Endometrial microvascular endothelial cells (primary cell): Measurements from ENCODE around the gene ARMC3. TPM values are rescaled to one million over a fixed set of nuclear protein-coding genes. Genes with fewer than 3 reads are reported as not detected.
"Not testable (repeated sequence)": the region's sequence is repeated elsewhere in the genome, so short reads cannot be mapped to it uniquely, and the experiment has no call there.

Experiments
- in situ Hi-C: cut with HindIII; loops from 2 replicates; pipeline ENCODE4 v1.10.0; 2017; ENCODE audit warnings: low sequenced_read_pairs, low pct_unique_long_range_greater_than_20kb; ENCODE audit errors: inconsistent ontology term
- total RNA-seq: library from RNA; depleted of rRNA; stranded (reverse); fragments of >200 nt; gene quantifications from one replicate; pipeline ENCODE4 v1.2.3, GENCODE V29; 2015; ENCODE audit errors: inconsistent ontology term

ARMC3 gene, protein sequence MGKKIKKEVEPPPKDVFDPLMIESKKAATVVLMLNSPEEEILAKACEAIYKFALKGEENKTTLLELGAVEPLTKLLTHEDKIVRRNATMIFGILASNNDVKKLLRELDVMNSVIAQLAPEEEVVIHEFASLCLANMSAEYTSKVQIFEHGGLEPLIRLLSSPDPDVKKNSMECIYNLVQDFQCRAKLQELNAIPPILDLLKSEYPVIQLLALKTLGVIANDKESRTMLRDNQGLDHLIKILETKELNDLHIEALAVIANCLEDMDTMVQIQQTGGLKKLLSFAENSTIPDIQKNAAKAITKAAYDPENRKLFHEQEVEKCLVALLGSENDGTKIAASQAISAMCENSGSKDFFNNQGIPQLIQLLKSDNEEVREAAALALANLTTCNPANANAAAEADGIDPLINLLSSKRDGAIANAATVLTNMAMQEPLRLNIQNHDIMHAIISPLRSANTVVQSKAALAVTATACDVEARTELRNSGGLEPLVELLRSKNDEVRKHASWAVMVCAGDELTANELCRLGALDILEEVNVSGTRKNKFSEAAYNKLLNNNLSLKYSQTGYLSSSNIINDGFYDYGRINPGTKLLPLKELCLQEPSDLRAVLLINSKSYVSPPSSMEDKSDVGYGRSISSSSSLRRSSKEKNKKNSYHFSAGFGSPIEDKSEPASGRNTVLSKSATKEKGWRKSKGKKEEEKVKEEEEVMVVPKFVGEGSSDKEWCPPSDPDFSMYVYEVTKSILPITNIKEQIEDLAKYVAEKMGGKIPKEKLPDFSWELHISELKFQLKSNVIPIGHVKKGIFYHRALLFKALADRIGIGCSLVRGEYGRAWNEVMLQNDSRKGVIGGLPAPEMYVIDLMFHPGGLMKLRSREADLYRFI
- not detected for total RNA-seq

DNA sequence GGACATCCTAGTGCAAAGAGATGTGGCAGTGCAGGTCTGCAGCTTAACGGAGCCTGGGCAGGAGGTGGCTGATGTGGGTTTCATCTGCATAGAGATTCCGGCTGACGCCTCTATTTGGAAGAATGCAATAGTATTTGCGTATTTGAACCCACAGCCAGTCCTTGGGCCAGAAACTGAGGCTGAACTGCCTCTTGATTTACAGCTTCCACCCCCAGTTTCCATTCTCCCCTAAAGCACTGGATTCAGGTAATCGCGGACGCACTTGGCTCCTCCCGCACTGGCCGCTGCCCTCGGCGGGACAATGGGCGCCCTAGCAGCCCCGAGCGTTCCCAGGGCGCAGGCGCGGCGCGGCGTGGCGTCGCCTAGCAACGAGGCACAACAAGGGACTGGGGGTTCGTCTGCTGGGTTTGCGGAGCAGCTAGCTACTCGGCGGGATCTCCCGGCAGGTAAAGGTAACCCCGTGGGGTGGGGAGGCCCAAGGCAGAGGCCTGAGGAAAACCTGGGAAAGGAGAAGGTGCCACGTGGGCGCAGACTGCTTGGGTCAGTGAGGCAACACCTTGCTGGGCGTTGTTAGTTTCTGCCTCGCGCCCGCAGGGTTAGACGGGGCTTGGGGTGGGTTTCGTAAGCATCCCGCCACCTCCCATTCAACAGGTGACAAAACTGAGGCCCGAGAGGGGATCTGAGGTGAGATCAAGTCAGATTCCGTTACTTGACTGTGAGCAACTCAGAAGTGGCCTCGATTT, at the start of gene ARMC3:
Gene ARMC3 (plus strand): TSS at position 393 of the 743 bp plus-strand sequence. CDS start 3,944 bp downstream, outside the sequence.
- in situ Hi-C loops, result no loop called here

DNA sequence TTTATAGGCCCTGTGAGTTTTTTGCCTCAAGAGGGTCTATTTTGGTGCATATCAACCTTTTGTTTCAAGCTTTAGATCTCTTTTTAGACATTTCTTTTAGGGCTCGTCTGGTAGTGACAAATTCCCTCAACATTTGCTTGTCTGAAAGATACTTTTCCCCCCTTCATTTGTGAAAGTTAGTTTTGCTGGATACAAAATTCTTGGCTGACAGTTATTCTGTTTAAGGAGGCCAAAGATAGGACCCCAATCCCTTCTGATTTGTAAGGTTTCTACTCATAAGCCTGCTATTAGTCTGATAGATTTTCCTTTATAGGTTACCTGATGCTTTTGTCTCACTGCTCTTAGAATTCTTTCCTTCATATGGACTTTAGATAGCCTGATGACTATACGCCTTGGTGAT, 36.1 kb upstream of the ARMC3 start:
- in situ Hi-C loops, result no loop called here

DNA sequence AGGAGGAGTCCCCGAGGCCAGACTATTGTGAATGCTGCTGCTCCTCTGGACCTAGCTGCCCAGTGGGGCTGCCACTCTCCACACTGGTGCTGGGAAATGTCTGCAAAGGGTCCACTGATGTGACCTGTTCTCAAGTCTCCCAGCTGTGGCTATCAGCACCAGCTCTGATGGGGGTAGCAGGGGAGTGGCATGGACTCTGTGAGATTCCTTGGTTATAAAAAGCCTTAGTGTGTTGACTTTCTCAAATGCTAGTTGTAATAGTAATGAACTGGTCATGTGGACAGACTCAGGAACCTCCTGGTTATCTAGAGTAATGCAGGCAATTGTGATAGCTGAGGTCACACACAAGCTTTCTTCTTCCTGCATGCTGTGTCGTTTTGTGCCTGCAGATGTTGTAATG, 34.1 kb upstream of the ARMC3 start:
- in situ Hi-C loops, result no loop called here

DNA sequence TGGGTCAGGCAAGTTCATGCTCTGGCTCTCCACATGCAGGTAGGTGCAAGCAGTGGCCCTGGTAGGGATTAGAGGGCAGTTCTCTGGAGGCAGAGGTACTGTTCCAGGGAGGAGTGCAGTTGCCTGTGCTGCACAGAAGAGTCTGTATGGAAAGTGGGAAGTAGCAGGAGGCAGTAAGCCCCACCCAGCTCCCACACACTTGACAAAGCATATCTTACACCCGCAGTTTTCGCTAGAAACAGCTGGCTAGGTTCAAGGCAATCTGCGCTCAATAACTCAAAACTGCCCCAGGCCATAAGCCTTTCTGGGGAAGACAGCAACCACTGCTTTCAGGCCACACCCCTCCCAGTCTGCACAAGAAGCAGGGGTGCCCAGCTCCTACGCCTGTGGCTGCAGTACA, 33.1 kb upstream of the ARMC3 start:
- in situ Hi-C loops, result no loop called here

DNA sequence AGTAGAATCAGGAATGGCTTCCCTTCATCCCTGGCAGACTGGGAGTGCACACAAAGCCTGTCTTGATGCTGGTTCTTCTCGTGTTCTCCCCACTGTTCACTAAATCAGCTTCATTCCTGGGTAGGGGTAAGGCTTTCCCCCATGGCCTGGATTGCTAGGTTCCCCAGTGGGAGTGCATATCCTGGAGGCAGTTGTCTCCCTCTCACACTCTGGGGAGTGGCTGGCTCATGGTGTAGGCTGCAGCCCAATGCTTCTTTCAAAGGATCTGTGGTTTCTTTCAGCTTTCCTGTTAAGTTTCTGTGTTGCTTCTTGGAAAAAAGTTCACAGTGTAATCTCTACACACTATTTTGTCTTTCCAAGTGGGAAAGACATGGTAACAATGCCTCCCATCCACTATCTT, 32.6 kb upstream of the ARMC3 start:
- in situ Hi-C loops, result no loop called here

DNA sequence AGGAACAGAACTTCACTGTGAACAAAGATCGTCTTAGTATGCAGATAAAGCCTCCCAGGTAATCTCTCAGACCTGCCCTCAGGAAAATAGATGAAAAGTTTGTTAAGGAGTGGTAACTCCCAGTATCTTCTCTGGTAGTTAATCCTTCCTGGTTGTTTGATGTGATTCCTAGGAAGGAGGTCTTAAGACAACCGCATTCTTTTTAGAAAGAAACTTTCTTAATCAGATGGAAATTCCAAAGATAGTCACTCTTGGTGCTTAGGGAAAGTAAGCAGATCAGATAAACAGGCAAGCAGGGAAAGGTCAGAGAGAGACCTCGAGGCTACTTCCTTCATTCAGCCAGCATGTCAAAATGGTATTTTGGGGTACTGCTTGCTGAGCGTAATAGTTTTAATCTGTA, 30.5 kb upstream of the ARMC3 start:
- in situ Hi-C loops, result no loop called here

DNA sequence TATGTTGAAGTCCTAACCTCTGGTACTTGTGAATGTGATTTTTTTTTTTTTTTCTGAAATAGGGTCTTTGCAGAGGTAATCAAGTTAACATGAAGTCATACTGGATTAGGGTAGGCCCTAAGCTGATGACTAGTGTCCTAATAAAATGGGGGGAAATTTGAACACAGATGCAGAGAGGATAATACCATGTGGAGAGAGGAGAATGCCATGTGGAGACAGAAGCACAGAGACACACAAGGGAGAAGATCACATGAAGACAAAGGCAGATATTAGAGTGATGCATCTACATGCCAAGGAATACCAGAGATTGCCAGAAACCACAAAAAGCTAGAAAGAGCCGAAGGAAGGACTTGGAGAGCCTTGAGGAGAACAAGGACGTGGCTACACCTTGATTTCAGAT, 28.5 kb upstream of the ARMC3 start:
- in situ Hi-C loops, result no loop called here

DNA sequence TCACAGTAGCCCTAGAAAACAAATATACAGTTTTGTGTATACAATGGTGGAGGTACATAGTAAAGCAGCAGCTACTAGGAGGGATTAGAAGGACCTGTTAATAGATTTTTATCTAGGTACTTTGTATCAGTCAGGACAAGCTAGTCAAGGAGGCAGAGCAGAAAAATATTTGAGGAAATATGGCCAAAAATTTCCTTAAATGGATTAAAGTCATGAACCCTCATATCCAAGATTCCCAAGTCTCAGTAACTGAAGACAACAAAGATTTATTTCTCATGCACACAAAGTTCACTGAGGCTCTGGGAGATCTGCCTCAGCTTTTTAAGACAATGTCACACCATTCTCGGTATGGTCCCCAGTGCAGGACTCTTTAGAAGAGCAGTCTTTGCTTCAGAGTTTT, 28.1 kb upstream of the ARMC3 start:
- in situ Hi-C loops, result no loop called here

DNA sequence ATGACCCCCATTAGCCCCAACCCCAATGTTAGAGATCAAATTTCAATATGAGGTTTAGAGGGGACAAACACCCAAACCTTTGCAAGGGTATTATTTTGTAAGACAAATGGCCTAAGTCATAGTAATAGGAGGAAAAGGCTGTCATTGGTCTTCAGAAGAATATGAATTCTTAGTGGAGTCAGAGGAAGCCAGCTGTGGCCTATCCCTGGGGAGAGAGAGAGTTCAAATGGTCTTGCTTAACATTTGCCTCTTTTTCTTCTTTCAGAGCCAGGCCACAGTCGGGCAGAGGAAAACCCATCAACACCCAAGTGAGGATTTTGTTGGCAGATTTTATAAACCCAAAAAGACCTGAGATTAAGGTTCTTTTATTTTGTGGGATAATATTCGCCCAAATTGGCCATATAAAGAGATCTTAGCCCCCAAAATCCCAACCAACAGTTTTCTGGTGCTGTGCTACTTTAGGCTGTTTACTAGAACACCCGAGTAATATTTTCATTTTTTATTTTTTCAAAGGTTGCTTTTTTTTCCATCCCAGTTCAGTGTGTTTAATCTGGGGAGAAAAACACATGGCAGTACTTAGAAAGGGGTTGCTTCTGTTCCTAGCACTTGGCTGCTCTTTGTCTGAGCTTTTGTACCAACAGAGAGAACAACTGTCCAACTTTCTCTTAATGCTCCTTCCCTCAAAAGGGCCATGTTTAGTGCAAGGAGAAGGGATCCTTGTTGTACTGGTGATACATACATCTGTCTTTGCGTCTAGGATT, 26.8 kb upstream of the ARMC3 start:
- in situ Hi-C loops, result no loop called here

DNA sequence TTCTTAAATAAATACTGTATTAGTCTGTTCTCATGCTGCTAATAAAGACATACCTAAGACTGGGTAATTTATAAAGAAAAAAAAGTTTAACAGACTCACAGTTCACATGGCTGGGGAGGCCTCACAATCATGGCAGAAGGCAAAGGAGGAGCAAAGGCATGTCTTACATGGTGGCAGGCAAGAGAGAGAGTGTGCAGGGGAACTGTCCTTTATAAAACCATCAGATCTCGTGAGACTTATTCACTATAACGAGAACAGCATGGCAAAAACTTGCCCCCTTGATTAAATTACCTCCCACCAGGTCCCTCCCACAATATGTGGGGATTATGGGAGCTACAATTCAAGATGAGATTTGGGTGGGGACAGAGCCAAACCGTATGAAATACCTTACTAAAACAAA, 25.7 kb upstream of the ARMC3 start:
- in situ Hi-C loops, result not testable (repeated sequence)

DNA sequence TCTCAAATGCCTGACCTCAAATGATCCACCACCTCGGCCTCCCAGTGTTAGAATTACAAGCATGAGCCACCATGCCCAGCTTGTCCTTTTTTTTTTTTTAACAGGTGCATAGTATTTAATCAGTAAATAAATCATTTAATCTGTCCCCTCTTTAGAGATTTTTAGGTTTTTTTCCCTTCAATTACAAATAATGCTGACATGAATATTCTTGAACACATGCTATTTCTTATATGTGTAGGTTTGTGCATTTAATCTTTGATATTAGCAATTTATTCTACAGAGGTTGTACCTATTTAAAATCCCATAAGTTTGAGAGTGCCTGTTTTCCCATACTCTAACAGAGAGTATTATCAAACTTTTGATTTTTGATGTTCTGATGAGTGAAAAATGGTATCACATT, 24.2 kb upstream of the ARMC3 start:
- in situ Hi-C loops, result no loop called here

DNA sequence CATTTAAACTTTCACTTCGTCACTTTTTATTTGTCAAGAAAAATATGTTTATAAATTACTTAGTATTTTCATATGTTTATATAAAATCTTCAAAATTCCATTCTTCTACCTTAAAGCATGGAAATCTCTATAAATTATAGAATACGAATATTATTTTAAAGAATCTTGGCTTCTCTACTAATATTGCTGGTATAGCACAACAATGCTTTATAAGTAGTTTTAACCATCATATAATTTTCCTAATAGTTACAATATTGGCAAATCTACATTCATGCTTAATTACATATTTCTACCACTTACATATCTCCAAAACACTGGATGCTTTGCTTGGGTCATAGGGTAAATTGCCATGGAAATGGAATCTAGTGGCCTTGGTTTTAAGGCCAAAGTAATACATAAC, 21.1 kb upstream of the ARMC3 start:
- in situ Hi-C loops, result no loop called here

DNA sequence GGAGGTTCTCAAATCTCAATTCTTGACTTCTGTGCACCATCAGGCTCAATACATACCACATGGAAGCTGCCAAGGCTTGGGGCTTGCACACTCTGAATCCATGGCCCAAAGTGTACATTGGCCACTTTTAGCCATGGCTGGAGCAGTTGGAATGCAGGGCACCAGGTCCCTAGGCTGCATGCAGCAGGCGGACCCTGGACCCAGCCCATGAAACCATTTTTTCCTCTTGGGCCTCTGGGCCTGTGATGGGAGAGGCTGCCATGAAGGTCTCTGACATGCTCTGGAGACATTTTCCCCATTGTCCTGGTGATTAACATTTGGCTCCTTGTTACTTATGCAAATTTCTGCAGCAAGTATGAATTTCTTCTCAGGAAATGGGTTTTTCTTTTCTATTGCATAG, 19.0 kb upstream of the ARMC3 start:
- in situ Hi-C loops, result no loop called here

DNA sequence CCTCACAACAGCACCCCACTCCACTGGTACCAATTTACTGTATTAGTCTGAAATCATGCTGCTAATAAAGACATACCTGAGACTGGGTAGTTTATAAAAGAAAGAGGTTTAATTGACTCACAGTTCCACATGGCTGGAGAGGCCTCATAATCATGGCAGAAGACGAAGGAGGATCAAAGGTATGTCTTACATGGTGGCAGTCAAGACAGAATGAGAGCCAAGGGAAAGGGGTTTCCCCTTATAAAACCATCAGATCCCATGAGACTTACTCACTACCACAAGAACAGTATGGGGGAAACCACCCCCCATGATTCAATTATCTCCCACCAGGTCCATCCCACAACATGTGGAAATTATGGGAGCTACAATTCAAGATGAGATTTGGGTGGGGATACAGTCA, 18.2 kb upstream of the ARMC3 start:
- in situ Hi-C loops, result not testable (repeated sequence)

DNA sequence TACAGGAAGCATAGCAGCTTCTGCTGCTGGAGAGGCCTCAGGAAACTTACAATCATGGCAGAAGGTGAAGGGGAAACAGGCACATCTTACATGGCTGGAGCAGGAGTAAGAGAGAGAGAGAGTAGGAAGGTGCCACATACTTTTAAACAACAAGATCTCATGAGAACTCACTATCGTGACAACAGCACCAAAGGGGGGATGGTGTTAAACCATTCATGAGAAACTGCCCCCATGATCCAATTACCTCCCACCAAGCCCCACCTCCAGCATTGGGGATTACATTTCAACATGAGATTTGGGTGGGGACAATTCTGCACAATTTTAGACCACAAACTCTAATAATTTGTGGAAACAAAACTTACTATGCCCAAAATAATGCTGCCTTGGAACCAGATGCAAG, 16.8 kb upstream of the ARMC3 start:
- in situ Hi-C loops, result no loop called here

DNA sequence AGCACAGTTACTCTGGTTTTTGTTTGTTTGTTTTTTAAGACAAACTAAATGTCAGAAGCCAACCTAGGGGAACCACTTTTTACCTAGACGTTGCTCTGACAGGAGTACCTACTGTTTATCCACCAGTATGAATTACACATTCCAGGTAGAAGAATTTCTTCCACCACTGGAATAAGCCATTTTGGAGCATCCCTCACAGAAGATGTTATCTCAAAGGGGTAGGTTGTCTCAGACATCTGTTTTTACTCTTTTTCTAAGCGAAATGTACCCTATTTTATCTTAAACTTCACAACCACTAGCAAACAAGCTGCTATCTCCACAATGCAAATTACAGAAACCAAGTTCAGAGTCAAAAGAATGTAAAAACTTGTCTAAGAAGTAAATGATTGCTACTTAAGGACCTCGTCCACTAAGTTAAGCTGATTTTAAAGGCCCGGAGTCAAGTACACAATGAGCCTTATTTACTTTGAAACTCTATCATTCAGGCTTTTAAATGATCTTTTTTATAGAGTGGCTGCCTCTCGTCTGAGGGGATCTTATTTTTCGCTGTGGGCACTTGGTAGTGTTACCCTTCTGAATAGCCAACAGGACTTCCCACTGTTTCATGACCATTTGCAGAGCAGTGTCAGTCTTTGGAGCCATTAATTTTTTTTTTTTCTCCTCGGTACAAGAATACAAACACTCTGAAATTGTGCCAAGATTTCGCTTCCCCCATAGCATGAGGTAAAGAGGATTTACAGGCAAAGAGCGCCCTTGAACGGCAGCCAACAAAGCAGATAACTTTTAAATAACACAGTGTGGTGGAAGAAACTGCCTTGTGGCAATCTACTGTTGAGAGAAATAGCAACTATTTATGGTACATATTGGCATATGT, 15.7 kb upstream of the ARMC3 start:
- in situ Hi-C loops, result no loop called here

DNA sequence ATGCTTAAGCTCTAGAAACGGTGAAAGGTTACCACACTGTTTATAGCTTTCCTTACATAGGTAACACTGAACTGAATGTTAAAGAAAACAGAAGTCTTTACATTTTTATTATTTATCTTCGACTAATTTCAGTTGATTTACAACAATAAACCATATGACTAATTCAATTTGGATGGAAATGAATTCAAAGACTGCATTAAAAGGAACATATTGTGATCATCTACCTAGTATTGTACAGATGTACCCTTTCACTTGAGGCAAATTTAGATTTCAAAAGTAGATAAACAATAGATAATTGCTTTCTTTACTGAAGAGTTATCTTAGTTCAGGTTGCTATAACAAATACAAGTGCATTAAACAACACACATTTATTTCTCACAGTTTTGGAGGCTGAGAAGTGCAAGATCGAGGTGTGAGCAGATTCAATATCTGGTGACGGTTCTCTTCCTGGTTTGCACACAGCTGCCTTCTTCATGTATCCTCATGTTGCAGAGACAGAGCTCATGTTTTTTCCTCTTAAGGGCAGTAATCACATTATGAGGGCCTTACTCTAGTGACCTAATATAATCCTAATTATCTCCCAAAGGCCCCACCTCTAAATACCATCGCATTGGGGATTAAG, 15.0 kb upstream of the ARMC3 start:
- in situ Hi-C loops, result no loop called here
